ENCODE data around the gene EPS8L2.

DNA sequence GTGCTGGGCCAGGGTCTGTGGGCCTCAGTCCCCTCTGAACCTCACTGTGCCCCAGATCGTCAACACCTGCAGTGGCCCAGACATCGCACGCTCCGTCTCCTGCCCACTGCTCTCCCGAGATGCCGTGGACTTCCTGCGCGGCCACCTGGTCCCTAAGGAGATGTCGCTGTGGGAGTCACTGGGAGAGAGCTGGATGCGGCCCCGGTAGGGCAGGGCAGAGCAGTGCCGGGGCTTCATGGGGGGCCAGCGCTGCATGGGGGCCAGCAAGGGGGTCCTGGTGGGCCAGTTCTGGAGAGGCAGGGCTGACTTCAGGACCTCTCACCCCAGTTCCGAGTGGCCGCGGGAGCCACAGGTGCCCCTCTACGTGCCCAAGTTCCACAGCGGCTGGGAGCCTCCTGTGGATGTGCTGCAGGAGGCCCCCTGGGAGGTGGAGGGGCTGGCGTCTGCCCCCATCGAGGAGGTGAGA, 16.3 kb downstream of the EPS8L2 start:
- TF ChIP-seq POLR2AphosphoS5 (IDR thresholded peaks at IDR 0.05), result no peak
- TF ChIP-seq, protein P1, sequence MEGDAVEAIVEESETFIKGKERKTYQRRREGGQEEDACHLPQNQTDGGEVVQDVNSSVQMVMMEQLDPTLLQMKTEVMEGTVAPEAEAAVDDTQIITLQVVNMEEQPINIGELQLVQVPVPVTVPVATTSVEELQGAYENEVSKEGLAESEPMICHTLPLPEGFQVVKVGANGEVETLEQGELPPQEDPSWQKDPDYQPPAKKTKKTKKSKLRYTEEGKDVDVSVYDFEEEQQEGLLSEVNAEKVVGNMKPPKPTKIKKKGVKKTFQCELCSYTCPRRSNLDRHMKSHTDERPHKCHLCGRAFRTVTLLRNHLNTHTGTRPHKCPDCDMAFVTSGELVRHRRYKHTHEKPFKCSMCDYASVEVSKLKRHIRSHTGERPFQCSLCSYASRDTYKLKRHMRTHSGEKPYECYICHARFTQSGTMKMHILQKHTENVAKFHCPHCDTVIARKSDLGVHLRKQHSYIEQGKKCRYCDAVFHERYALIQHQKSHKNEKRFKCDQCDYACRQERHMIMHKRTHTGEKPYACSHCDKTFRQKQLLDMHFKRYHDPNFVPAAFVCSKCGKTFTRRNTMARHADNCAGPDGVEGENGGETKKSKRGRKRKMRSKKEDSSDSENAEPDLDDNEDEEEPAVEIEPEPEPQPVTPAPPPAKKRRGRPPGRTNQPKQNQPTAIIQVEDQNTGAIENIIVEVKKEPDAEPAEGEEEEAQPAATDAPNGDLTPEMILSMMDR (IDR thresholded peaks at IDR 0.05), result no peak
- TF ChIP-seq EP300 (IDR thresholded peaks at IDR 0.05), result no peak
